ENCODE data around the gene GIGYF1.

GIGYF1 gene

DNA sequence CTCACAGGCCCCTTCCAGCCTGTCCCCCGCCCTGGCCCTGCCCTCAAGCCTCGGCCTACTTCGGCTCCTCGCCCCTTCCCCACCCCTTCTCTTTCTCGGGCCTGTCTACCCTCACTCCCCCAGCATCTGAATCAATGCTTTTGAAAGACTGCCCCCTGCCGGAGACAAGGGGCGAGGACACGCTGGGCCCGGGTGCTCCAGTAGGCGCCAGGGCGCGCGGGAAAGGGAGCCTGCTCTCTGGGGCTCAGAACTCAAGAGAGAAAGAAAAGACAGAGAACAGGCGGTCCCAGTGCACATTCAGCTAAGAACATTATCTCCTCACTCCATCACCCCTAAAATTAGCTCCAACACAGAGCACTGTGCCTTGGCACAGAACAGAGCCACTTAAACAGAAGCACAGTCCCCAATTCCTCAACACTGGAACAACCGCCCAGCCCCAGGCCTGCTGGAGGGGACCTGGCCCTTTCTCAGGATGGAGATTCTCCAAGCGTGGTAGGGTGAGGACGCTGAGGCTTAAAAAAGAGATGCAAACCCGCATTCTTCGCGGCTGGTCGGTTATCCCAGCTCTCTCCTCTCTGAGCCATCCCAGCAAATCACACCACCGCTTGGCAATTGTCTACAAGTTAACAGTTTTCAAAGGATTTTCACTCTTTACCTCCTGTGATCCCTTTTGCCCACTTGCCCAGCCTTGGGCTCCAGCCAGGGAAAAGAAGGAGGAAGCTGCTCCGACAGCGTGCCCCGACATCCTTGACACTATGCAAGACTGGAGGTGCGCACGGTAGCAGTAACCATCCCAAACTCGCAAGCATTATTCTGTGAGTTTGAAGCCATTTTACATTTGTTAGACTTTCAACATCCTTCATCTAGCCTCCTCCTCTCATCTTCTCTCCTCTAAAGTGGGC lies 2.1 kb downstream of the GIGYF1 start:
- TF ChIP-seq, protein P1, sequence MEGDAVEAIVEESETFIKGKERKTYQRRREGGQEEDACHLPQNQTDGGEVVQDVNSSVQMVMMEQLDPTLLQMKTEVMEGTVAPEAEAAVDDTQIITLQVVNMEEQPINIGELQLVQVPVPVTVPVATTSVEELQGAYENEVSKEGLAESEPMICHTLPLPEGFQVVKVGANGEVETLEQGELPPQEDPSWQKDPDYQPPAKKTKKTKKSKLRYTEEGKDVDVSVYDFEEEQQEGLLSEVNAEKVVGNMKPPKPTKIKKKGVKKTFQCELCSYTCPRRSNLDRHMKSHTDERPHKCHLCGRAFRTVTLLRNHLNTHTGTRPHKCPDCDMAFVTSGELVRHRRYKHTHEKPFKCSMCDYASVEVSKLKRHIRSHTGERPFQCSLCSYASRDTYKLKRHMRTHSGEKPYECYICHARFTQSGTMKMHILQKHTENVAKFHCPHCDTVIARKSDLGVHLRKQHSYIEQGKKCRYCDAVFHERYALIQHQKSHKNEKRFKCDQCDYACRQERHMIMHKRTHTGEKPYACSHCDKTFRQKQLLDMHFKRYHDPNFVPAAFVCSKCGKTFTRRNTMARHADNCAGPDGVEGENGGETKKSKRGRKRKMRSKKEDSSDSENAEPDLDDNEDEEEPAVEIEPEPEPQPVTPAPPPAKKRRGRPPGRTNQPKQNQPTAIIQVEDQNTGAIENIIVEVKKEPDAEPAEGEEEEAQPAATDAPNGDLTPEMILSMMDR (conservative IDR thresholded peaks at IDR 0.05): peak; percentile 95
- peak overlapping the region; percentile 96 for H3K27ac ChIP-seq

DNA sequence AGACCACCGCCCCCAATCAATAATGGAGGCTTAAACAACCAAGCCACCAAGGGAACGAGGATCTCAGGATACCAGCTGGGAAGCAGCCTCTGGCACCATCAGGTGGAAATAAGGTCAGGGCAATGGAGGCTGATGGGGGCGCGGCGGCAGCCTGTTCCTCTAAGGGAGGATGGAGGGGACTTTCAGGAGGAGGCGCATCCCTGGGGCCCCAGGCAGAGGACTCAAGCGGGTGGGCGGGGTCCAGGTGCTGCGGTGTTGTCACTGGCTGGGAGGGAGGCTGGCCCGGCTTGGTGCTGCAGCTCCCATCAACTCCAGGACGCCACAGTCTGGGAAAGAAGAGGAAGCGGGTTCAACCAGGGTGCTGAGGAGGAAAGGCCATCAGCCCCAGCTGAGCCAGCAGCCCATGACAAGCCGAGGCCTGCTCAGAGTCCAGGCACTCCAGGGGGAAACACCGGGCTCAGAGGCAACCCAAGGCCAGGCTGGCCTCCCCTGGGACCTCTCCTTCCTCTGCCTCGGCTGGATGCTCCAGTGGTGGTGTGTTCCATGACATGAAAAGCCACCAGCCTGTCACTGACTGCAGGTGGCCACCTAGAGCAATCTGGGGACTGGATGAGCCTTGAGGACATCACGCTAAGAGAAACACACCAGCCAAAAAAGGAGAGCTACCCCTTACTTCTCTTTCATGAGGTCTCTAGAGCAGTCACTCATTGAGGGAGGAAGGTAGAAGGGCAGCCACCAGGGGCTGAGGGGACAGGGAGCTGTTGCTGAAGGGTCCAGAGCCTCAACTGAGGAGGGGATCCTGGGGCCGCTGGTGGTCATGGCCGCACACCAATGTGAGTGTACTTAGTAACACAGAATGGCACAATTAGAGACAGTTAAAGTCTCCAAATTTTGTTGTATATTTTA lies 4.6 kb downstream of the GIGYF1 start:
- TF ChIP-seq, protein P1 (conservative IDR thresholded peaks at IDR 0.05): peak; percentile 18; the same call in 1 of the 2 replicates

DNA sequence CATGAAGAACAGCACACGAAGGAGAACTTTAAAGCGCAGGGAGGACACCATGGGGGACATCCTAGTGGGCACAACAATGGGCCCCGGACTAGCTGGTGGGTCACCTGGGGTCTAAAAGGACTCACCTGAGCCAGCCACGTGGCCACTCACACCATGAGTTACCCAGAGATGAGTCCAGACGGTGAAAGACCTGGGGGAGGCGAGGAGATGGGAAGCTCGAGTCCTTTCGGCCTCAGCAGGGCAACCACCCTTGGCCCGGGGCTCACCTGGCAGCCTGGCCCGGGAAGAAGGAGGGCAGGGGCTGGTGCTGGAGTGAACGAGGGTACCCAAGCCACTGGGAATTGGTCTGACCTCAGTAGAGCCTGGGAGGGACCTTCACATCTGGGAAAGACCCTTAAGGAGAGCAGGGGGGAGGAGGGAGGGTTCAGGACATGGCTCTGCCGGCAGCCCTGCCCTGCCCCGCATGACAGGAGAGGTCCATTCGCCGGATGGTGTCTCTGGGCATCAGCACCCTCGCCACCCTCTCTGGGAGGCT lies 5.7 kb downstream of the GIGYF1 start:
- H3K27ac ChIP-seq: peak overlapping the region; percentile 96; the same call in 1 of the 2 replicates
- TF ChIP-seq, protein P1 (conservative IDR thresholded peaks at IDR 0.05): no peak

More for the DNA sequence above, 4.6 kb downstream of the GIGYF1 start:
- H3K27ac ChIP-seq: peak overlapping the region; percentile 96

DNA sequence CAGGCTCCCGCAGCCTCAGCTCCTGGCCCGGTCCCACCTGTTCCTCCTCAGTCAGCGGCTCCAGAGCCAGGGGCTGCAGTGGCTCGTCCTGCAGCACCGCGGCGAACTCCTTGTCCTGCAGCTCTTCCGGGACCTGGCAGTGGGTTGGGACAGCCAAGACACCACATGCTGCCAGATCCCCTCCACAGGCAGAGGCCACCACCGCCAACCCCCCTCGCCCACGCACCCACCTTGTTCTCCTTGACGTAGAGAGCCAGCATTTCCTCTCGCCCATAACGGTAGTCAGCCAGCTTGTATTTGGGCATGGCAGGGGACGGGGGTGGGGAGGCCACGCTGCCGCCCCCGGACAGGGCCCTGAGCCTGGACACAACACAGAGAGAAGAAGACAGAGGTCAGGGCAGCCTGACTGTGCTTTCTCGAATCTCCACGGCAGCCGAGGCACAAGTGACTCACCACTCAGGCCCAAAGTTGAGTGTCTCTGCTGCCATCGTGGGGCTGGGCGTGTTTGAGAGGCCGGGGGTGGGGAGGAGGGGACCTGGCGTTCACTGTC lies 6.2 kb downstream of the GIGYF1 start:
- TF ChIP-seq, protein P1 (conservative IDR thresholded peaks at IDR 0.05): no peak

DNA sequence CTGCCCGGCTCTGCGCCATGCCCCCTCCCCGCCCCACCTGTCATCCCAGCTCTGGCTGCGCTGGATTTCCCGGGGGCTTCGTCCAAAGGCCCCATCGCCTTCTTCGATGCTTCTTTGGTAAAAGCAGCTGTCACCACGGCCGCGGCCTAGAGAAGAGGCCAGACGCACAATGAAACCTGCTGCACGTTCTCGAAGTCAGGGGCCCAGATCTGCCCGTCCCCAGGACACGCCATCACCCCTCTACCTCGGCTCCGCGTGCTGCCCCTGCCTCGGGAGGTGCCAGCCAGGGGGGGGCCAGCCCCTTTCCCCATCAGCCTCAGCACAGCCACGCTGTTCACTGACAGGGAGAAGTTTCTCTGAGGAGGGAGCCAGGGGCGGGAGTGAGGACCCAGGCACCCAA lies 6.8 kb downstream of the GIGYF1 start:
- no peak overlapping the region; the same call in 1 of the 2 replicates for H3K27ac ChIP-seq
- TF ChIP-seq, protein P1 (conservative IDR thresholded peaks at IDR 0.05): no peak

More for the DNA sequence above, 6.2 kb downstream of the GIGYF1 start:
- peak overlapping the region; percentile 96; the same call in 1 of the 2 replicates for H3K27ac ChIP-seq

DNA sequence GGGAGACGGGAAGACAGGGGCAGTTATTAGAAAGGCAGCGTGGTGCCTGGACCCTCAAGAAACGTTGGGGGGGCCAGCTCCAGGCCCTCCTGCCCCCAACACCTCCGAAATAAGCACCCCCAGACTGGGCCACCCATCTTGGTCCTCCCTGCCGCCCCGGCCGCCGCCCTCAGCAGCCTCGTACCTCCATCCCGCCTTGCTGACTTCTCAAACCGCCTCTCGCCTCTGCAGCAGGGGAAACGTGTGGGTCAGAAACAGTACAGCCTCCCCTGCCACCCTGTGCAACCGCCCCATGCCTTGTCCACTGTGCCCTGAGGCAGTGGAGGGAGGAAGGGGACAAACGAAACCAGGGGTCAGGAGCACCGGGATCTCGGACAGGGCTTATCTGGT lies 7.2 kb downstream of the GIGYF1 start:
- H3K27ac ChIP-seq: no peak overlapping the region
- TF ChIP-seq, protein P1 (conservative IDR thresholded peaks at IDR 0.05): no peak
